Trophoblast cell (in vitro differentiated cells and primary cell): ENCODE results near the gene GNB2.

ENCODE experiments used
- DNase-seq, 2 donors: peaks; one replicate each; pipeline ENCODE4 v3.0.0-alpha.2; 2016
- H2AFZ ChIP-seq: 2 replicates; pipeline ENCODE4 v1.6.1; 2013; ENCODE audit warnings: low read length, moderate library complexity, mild to moderate bottlenecking; ENCODE audit not compliant: insufficient read depth, poor library complexity
- H2AK5ac ChIP-seq: 2 replicates; pipeline ENCODE4 v1.6.1; 2013; ENCODE audit warnings: mild to moderate bottlenecking, low read length
- H2BK120ac ChIP-seq: 2 replicates; pipeline ENCODE4 v1.6.1; 2013; ENCODE audit warnings: low read length, mild to moderate bottlenecking, moderate library complexity; ENCODE audit not compliant: insufficient read depth, poor library complexity
- H2BK12ac ChIP-seq: 2 replicates; pipeline ENCODE4 v1.6.1; 2013; ENCODE audit warnings: mild to moderate bottlenecking, low read length, moderate library complexity
- H2BK5ac ChIP-seq: 2 replicates; pipeline ENCODE4 v1.6.1; 2013; ENCODE audit warnings: low read length, low read depth, moderate library complexity, mild to moderate bottlenecking; ENCODE audit not compliant: poor library complexity
- H3K14ac ChIP-seq: 2 replicates; pipeline ENCODE4 v1.6.1; 2013; ENCODE audit warnings: mild to moderate bottlenecking, low read length
- H3K18ac ChIP-seq: 2 replicates; pipeline ENCODE4 v1.6.1; 2013; ENCODE audit warnings: mild to moderate bottlenecking, low read length
- H3K23ac ChIP-seq: 2 replicates; pipeline ENCODE4 v1.6.1; 2013; ENCODE audit warnings: low read length
- H3K27ac ChIP-seq: 2 replicates; pipeline ENCODE4 v1.5.1; 2013; ENCODE audit warnings: low read depth, mild to moderate bottlenecking, inconsistent platforms, low read length, moderate library complexity
- H3K27me3 ChIP-seq: 2 replicates; pipeline ENCODE4 v1.6.1; 2013; ENCODE audit warnings: inconsistent platforms, mild to moderate bottlenecking, low read length, moderate library complexity; ENCODE audit not compliant: insufficient read depth
- H3K36me3 ChIP-seq, 2 experiments: 1 replicate in 1 of 2; 2 replicates in 1 of 2; pipeline ENCODE4 v1.6.1; 2013; ENCODE audit warnings: low read length in 2 of 2, mild to moderate bottlenecking in 2 of 2, moderate library complexity in 1 of 2; ENCODE audit not compliant: insufficient read depth in 2 of 2, control insufficient read depth in 1 of 2
- H3K4ac ChIP-seq: 2 replicates; pipeline ENCODE4 v1.6.1; 2013; ENCODE audit warnings: low read depth, mild to moderate bottlenecking, low read length, moderate library complexity
- H3K4me1 ChIP-seq, 2 experiments: 1 replicate in 1 of 2; 2 replicates in 1 of 2; pipeline ENCODE4 v1.6.1; 2013; ENCODE audit warnings: low read length in 2 of 2, mild to moderate bottlenecking in 2 of 2, moderate library complexity in 1 of 2; ENCODE audit not compliant: insufficient read depth in 2 of 2, control insufficient read depth in 1 of 2
- H3K4me2 ChIP-seq: 2 replicates; pipeline ENCODE4 v1.6.1; 2013; ENCODE audit warnings: inconsistent platforms, mild to moderate bottlenecking, low read length, moderate library complexity
- H3K4me3 ChIP-seq: 2 replicates; pipeline ENCODE4 v1.5.1; 2013; ENCODE audit warnings: mild to moderate bottlenecking, low read depth, low read length, inconsistent platforms
- H3K79me1 ChIP-seq: one replicate; pipeline ENCODE4 v1.6.1; 2013; ENCODE audit warnings: low read length
- H3K79me2 ChIP-seq: 2 replicates; pipeline ENCODE4 v1.6.1; 2013; ENCODE audit warnings: low read length, mild to moderate bottlenecking; ENCODE audit not compliant: control insufficient read depth, insufficient read depth, poor library complexity
- H3K9ac ChIP-seq: 2 replicates; pipeline ENCODE4 v1.6.1; 2013; ENCODE audit warnings: mild to moderate bottlenecking, low read length
- H3K9me3 ChIP-seq: 2 replicates; pipeline ENCODE4 v1.6.1; 2013; ENCODE audit warnings: low read depth, mild to moderate bottlenecking, control low read depth, inconsistent platforms, low read length; ENCODE audit not compliant: insufficient read depth
- H4K12ac ChIP-seq: 2 replicates; pipeline ENCODE4 v1.6.1; 2013; ENCODE audit warnings: low read depth, mild to moderate bottlenecking, low read length, moderate library complexity
- H4K8ac ChIP-seq: 2 replicates; pipeline ENCODE4 v1.6.1; 2013; ENCODE audit warnings: low read depth, mild to moderate bottlenecking, low read length, moderate library complexity
- H4K91ac ChIP-seq: one replicate; pipeline ENCODE4 v1.6.1; 2013; ENCODE audit warnings: low read depth, mild to moderate bottlenecking, low read length, moderate library complexity
- WGBS: extraction: QIAGEN DNeasy Blood & Tissue Kit; methylation state at CpG from one replicate; pipeline ENCODE4 v1.1.7; 2013; ENCODE audit warnings: missing lambda C conversion rate; ENCODE audit not compliant: insufficient read length, insufficient coverage; ENCODE audit errors: extremely low coverage; 5-methylcytosine and 5-hydroxymethylcytosine counted together

GNB2 gene

DNA sequence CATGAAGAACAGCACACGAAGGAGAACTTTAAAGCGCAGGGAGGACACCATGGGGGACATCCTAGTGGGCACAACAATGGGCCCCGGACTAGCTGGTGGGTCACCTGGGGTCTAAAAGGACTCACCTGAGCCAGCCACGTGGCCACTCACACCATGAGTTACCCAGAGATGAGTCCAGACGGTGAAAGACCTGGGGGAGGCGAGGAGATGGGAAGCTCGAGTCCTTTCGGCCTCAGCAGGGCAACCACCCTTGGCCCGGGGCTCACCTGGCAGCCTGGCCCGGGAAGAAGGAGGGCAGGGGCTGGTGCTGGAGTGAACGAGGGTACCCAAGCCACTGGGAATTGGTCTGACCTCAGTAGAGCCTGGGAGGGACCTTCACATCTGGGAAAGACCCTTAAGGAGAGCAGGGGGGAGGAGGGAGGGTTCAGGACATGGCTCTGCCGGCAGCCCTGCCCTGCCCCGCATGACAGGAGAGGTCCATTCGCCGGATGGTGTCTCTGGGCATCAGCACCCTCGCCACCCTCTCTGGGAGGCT lies 14.9 kb downstream of the GNB2 start:
- no peak overlapping the region for H3K4me3 ChIP-seq
- H3K14ac ChIP-seq = no peak overlapping the region
- H4K12ac ChIP-seq = no peak overlapping the region
- no peaks in the 10 kb centered on the region for H3K27me3 ChIP-seq
- H4K8ac ChIP-seq = no peak overlapping the region
- no peaks in the 10 kb centered on the region for H3K9me3 ChIP-seq
- H3K18ac ChIP-seq = no peak overlapping the region
- H3K79me1 ChIP-seq = peaks cover 2% of the 10 kb centered on the region
- H3K4me2 ChIP-seq = no peak overlapping the region
- H3K36me3 ChIP-seq = peaks cover 57 to 60% of the 10 kb centered on the region in 2 experiments
- H2BK120ac ChIP-seq = no peak overlapping the region
- H3K9ac ChIP-seq = no peak overlapping the region
- H3K4ac ChIP-seq = no peak overlapping the region
- no peak overlapping the region for H3K27ac ChIP-seq
- DNase-seq = no peak
- no peak overlapping the region for H2BK12ac ChIP-seq
- no peak overlapping the region for H2BK5ac ChIP-seq
- H3K79me2 ChIP-seq = peaks cover 19% of the 10 kb centered on the region
- no peak overlapping the region for H4K91ac ChIP-seq
- H3K23ac ChIP-seq = no peak overlapping the region
- H3K4me1 ChIP-seq = peaks cover 12 to 14% of the 10 kb centered on the region in 2 experiments
- no CpG with 5 or more reads among the region's 16 CpGs for WGBS
- no peak overlapping the region for H2AK5ac ChIP-seq
- no peak overlapping the region for H2AFZ ChIP-seq

DNA sequence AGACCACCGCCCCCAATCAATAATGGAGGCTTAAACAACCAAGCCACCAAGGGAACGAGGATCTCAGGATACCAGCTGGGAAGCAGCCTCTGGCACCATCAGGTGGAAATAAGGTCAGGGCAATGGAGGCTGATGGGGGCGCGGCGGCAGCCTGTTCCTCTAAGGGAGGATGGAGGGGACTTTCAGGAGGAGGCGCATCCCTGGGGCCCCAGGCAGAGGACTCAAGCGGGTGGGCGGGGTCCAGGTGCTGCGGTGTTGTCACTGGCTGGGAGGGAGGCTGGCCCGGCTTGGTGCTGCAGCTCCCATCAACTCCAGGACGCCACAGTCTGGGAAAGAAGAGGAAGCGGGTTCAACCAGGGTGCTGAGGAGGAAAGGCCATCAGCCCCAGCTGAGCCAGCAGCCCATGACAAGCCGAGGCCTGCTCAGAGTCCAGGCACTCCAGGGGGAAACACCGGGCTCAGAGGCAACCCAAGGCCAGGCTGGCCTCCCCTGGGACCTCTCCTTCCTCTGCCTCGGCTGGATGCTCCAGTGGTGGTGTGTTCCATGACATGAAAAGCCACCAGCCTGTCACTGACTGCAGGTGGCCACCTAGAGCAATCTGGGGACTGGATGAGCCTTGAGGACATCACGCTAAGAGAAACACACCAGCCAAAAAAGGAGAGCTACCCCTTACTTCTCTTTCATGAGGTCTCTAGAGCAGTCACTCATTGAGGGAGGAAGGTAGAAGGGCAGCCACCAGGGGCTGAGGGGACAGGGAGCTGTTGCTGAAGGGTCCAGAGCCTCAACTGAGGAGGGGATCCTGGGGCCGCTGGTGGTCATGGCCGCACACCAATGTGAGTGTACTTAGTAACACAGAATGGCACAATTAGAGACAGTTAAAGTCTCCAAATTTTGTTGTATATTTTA lies 15.9 kb downstream of the GNB2 start:
- H2BK5ac ChIP-seq = no peak overlapping the region
- peaks cover 46 to 49% of the 10 kb centered on the region in 2 experiments for H3K36me3 ChIP-seq
- DNase-seq = no peak
- H2AK5ac ChIP-seq = no peak overlapping the region
- peaks cover 7% of the 10 kb centered on the region for H3K79me1 ChIP-seq
- peaks cover 23% of the 10 kb centered on the region for H3K79me2 ChIP-seq
- H4K8ac ChIP-seq = no peak overlapping the region
- no peaks in the 10 kb centered on the region for H3K9me3 ChIP-seq
- H4K91ac ChIP-seq = no peak overlapping the region
- no peak overlapping the region for H4K12ac ChIP-seq
- peaks cover 12 to 14% of the 10 kb centered on the region in 2 experiments for H3K4me1 ChIP-seq
- H3K23ac ChIP-seq = no peak overlapping the region
- no peak overlapping the region for H2AFZ ChIP-seq
- no peak overlapping the region for H3K4me3 ChIP-seq
- H3K9ac ChIP-seq = peak overlapping the region; percentile 54
- WGBS = no CpG with 5 or more reads among the region's 18 CpGs
- no peak overlapping the region for H3K18ac ChIP-seq
- H2BK12ac ChIP-seq = no peak overlapping the region
- H3K4me2 ChIP-seq = no peak overlapping the region
- H3K14ac ChIP-seq = no peak overlapping the region
- no peak overlapping the region for H2BK120ac ChIP-seq
- H3K27ac ChIP-seq = no peak overlapping the region
- no peaks in the 10 kb centered on the region for H3K27me3 ChIP-seq
- H3K4ac ChIP-seq = peak overlapping the region; percentile 35

DNA sequence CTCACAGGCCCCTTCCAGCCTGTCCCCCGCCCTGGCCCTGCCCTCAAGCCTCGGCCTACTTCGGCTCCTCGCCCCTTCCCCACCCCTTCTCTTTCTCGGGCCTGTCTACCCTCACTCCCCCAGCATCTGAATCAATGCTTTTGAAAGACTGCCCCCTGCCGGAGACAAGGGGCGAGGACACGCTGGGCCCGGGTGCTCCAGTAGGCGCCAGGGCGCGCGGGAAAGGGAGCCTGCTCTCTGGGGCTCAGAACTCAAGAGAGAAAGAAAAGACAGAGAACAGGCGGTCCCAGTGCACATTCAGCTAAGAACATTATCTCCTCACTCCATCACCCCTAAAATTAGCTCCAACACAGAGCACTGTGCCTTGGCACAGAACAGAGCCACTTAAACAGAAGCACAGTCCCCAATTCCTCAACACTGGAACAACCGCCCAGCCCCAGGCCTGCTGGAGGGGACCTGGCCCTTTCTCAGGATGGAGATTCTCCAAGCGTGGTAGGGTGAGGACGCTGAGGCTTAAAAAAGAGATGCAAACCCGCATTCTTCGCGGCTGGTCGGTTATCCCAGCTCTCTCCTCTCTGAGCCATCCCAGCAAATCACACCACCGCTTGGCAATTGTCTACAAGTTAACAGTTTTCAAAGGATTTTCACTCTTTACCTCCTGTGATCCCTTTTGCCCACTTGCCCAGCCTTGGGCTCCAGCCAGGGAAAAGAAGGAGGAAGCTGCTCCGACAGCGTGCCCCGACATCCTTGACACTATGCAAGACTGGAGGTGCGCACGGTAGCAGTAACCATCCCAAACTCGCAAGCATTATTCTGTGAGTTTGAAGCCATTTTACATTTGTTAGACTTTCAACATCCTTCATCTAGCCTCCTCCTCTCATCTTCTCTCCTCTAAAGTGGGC lies 18.4 kb downstream of the GNB2 start:
- peak; percentile 60 to 88 for DNase-seq
- H3K36me3 ChIP-seq = peaks cover 22 to 24% of the 10 kb centered on the region in 2 experiments
- no peak overlapping the region for H2AFZ ChIP-seq
- peaks cover 10% of the 10 kb centered on the region for H3K79me1 ChIP-seq
- peak overlapping the region; percentile 30 for H3K4me2 ChIP-seq
- H2BK5ac ChIP-seq = no peak overlapping the region
- no peak overlapping the region for H3K9ac ChIP-seq
- no peak overlapping the region for H3K14ac ChIP-seq
- no peak overlapping the region for H4K8ac ChIP-seq
- H3K4ac ChIP-seq = peak overlapping the region; percentile 50
- H3K79me2 ChIP-seq = peaks cover 23% of the 10 kb centered on the region
- no peak overlapping the region for H3K18ac ChIP-seq
- peaks cover 12 to 14% of the 10 kb centered on the region in 2 experiments for H3K4me1 ChIP-seq
- no peaks in the 10 kb centered on the region for H3K9me3 ChIP-seq
- no peak overlapping the region for H3K4me3 ChIP-seq
- H2BK120ac ChIP-seq = no peak overlapping the region
- no peak overlapping the region for H3K27ac ChIP-seq
- no peaks in the 10 kb centered on the region for H3K27me3 ChIP-seq
- H4K91ac ChIP-seq = no peak overlapping the region
- H2BK12ac ChIP-seq = no peak overlapping the region
- peak overlapping the region; percentile 4 for H4K12ac ChIP-seq
- no CpG with 5 or more reads among the region's 28 CpGs for WGBS
- no peak overlapping the region for H2AK5ac ChIP-seq
- H3K23ac ChIP-seq = no peak overlapping the region

DNA sequence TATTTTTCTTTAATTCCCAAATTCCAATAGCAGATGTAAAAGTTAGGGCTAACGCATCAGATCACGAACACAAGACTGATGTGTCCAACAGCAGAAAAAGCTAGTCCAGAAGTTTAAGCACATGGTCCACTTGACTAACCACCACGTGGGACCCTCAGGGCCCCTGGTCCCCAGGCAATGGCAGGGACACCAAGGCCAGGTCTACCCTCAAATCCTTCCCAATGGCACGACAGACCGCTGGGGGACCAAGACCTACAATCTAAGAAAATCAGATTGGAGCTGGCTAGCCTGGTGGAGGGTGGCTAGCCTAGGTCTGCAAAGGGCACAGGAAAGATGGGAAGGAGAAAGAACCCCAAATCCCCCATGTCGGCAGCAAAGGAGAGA lies 19.0 kb downstream of the GNB2 start:
- no CpG with 5 or more reads among the region's 6 CpGs for WGBS
- Histone ChIP-seq H3K79me2 (peaks cover 23% of the 10 kb centered on the region), H3K4me2 (peak overlapping the region; percentile 88), H2BK5ac (no peak overlapping the region), H3K9me3 (no peaks in the 10 kb centered on the region), H3K4me3 (no peak overlapping the region), H3K14ac (no peak overlapping the region), H2AK5ac (no peak overlapping the region), H2AFZ (no peak overlapping the region), H4K12ac (no peak overlapping the region), H4K91ac (no peak overlapping the region), H3K27me3 (no peaks in the 10 kb centered on the region), H2BK12ac (no peak overlapping the region), H3K18ac (no peak overlapping the region), H3K9ac (no peak overlapping the region), H4K8ac (no peak overlapping the region), H3K36me3 (peaks cover 16 to 18% of the 10 kb centered on the region in 2 experiments), H3K4me1 (peaks cover 12 to 14% of the 10 kb centered on the region in 2 experiments), H3K23ac (no peak overlapping the region), H2BK120ac (no peak overlapping the region), H3K4ac (peak overlapping the region; percentile 53), H3K27ac (no peak overlapping the region), H3K79me1 (peaks cover 10% of the 10 kb centered on the region)
- no peak for DNase-seq
